Keratinocyte (primary cell): Measurements from ENCODE around the gene PLGRKT. TPM values are rescaled to one million over a fixed set of nuclear protein-coding genes. Genes with fewer than 3 reads are reported as not detected.

Source experiments
- DNase-seq: peaks from one replicate; pipeline ENCODE4 v3.0.0-alpha.2; 2011; ENCODE audit warnings: low read depth, missing footprints, low spot score
- FAIRE-seq: peaks from 2 replicates; lab custom pipeline; 2011; peaks lifted over from hg19 to GRCh38; lab: Jason Lieb, UNC
- H2AFZ ChIP-seq: 2 replicates; pipeline ENCODE4 v1.6.0; 2012; ENCODE audit warnings: low read length, control low read depth, inconsistent platforms; ENCODE audit not compliant: control insufficient read depth
- H3K27ac ChIP-seq: 2 replicates; pipeline ENCODE4 v1.5.1; 2011; ENCODE audit warnings: low read length; ENCODE audit not compliant: control insufficient read depth, insufficient read depth
- H3K27me3 ChIP-seq: 3 replicates; pipeline ENCODE4 v1.6.0; 2011; ENCODE audit warnings: low read length; ENCODE audit not compliant: control insufficient read depth, insufficient read depth; ENCODE audit errors: extremely low read depth
- H3K36me3 ChIP-seq, 2 experiments: 2 replicates in 1 of 2; 3 replicates in 1 of 2; pipeline ENCODE4 v1.5.1; 2011; ENCODE audit warnings: low read length in 2 of 2, mild to moderate bottlenecking in 1 of 2; ENCODE audit not compliant: control insufficient read depth in 2 of 2, insufficient read depth in 2 of 2; ENCODE audit errors: extremely low read depth in 1 of 2
- H3K4me1 ChIP-seq: 3 replicates; pipeline ENCODE4 v1.5.1; 2011; ENCODE audit warnings: low read length; ENCODE audit not compliant: control insufficient read depth, insufficient read depth; ENCODE audit errors: extremely low read depth
- H3K4me2 ChIP-seq: 3 replicates; pipeline ENCODE4 v1.6.0; 2011; ENCODE audit warnings: low read depth, low read length; ENCODE audit not compliant: control insufficient read depth, insufficient read depth; ENCODE audit errors: extremely low read depth
- H3K4me3 ChIP-seq, 3 experiments: fragments of 200-600 bp in 1 of 3; sonication (generic) in 1 of 3; 2 replicates in 2 of 3; 3 replicates in 1 of 3; pipeline ENCODE4 v1.5.1; 2011 to 2016; ENCODE audit warnings: low read length in 3 of 3, mild to moderate bottlenecking in 3 of 3, control low read depth in 2 of 3, inconsistent platforms in 1 of 3, low read depth in 1 of 3, mixed read lengths in 1 of 3, mixed run types in 1 of 3, moderate library complexity in 1 of 3; ENCODE audit not compliant: control insufficient read depth in 2 of 3, insufficient read depth in 2 of 3; ENCODE audit errors: extremely low read depth in 1 of 3
- H3K79me2 ChIP-seq: 2 replicates; pipeline ENCODE4 v1.6.0; 2012; ENCODE audit warnings: low read length; ENCODE audit not compliant: control insufficient read depth, insufficient read depth
- H3K9ac ChIP-seq: 3 replicates; pipeline ENCODE4 v1.6.0; 2011; ENCODE audit warnings: low read length; ENCODE audit not compliant: control insufficient read depth, insufficient read depth; ENCODE audit errors: extremely low read depth
- H3K9me1 ChIP-seq: 3 replicates; pipeline ENCODE4 v1.6.0; 2011; ENCODE audit warnings: low read length; ENCODE audit not compliant: control insufficient read depth, insufficient read depth; ENCODE audit errors: extremely low read depth
- H3K9me3 ChIP-seq: 2 replicates; pipeline ENCODE4 v1.5.1; 2012; ENCODE audit warnings: low read depth, low read length; ENCODE audit not compliant: control insufficient read depth
- H4K20me1 ChIP-seq: 3 replicates; pipeline ENCODE4 v1.6.0; 2011; ENCODE audit warnings: low read length; ENCODE audit not compliant: control insufficient read depth, insufficient read depth; ENCODE audit errors: extremely low read depth
- CTCF ChIP-seq, 3 experiments: IDR thresholded peaks in 1 of 3; conservative IDR thresholded peaks in 1 of 3; optimal IDR thresholded peaks in 1 of 3; 2 replicates in 2 of 3; 3 replicates in 1 of 3; pipeline versions ENCODE3 to v1.5.1; 2011; ENCODE audit warnings: low read length in 3 of 3, mild to moderate bottlenecking in 3 of 3, moderate library complexity in 2 of 3, control low read depth in 1 of 3, inconsistent platforms in 1 of 3; ENCODE audit not compliant: insufficient read depth in 2 of 3; ENCODE audit errors: extremely low read depth in 1 of 3
- EZH2 ChIP-seq: IDR thresholded peaks from one replicate; pipeline ENCODE4 v1.6.1; 2012; ENCODE audit warnings: inconsistent platforms, mild to moderate bottlenecking, low read length, moderate library complexity
- dilution Hi-C: fragments of 300-500 bp; cut with MboI; formaldehyde crosslinking; loops from one replicate; pipeline ENCODE4 v1.7.0; 2020; ENCODE audit warnings: low sequenced_read_pairs; ENCODE audit not compliant: extremely low pct_ligation_motif_present
- polyA plus RNA-seq, 5 experiments: library from polyadenylated mRNA; depleted of rRNA in 3 of 5; stranded (reverse) in 3 of 5; stranded (forward) in 1 of 5; unstranded in 1 of 5; fragments of >200 nt; gene quantifications; 1 replicate in 1 of 5; 2 replicates in 3 of 5; 3 replicates in 1 of 5; pipeline versions ENCODE4 v1.2.1 to v1.2.3, GENCODE V29; 2011 to 2012; ENCODE audit warnings: missing spikeins in 2 of 5, low read depth in 1 of 5, low replicate concordance in 1 of 5

Gene PLGRKT
- polyA plus RNA-seq, 1 donor (not counting 4 experiments of a cell fraction or from before 2014, with no cell fraction given), result 35.2 TPM

- H3K79me2 ChIP-seq, result no peaks in the 10 kb centered on the region
- TF ChIP-seq CTCF (optimal IDR thresholded peaks at IDR 0.05 in 1 of 3, IDR thresholded peaks at IDR 0.05 in 1 of 3, conservative IDR thresholded peaks at IDR 0.05 in 1 of 3; ENCODE audit: extremely low read depth in 1 of 3, insufficient read depth in 2 of 3, low read length in 3 of 3) (no peak), EZH2 (no peak)
- no peak overlapping the region for H3K27ac ChIP-seq
- no peak overlapping the region for H3K4me2 ChIP-seq
- H3K9me3 ChIP-seq, result no peaks in the 10 kb centered on the region
- no peak for DNase-seq
- H3K9me1 ChIP-seq, result no peaks in the 10 kb centered on the region
- FAIRE-seq, result no peak
- dilution Hi-C loops, result no loop called here
- H2AFZ ChIP-seq, result no peak overlapping the region
- no peaks in the 10 kb centered on the region for H3K27me3 ChIP-seq
- no peaks in the 10 kb centered on the region for H3K36me3 ChIP-seq
- no peak overlapping the region for H3K4me3 ChIP-seq
- no peaks in the 10 kb centered on the region for H3K4me1 ChIP-seq
- H4K20me1 ChIP-seq, result no peaks in the 10 kb centered on the region
- H3K9ac ChIP-seq, result no peak overlapping the region
Measured at GRCh38 chr9:5485378-5486085, 47.8 kb upstream of the PLGRKT start.

GRCh38 chr9:5483306-5483705 lies 45.6 kb upstream of the PLGRKT start:
- TF ChIP-seq CTCF (optimal IDR thresholded peaks at IDR 0.05 in 1 of 3, IDR thresholded peaks at IDR 0.05 in 1 of 3, conservative IDR thresholded peaks at IDR 0.05 in 1 of 3; ENCODE audit: extremely low read depth in 1 of 3, insufficient read depth in 2 of 3, low read length in 3 of 3), result no peak
- no peak for TF ChIP-seq EZH2
- DNase-seq (no peak), FAIRE-seq (no peak)
- H3K9me1 ChIP-seq, result no peaks in the 10 kb centered on the region
- no peak overlapping the region for H3K9ac ChIP-seq
- dilution Hi-C loops, result no loop called here
- no peaks in the 10 kb centered on the region for H3K4me1 ChIP-seq
- H4K20me1 ChIP-seq, result no peaks in the 10 kb centered on the region
- no peak overlapping the region for H3K27ac ChIP-seq
- H3K36me3 ChIP-seq, result no peaks in the 10 kb centered on the region
- no peak overlapping the region for H3K4me2 ChIP-seq
- no peak overlapping the region for H2AFZ ChIP-seq
- no peaks in the 10 kb centered on the region for H3K27me3 ChIP-seq
- no peak overlapping the region for H3K4me3 ChIP-seq
- no peaks in the 10 kb centered on the region for H3K9me3 ChIP-seq
- H3K79me2 ChIP-seq, result no peaks in the 10 kb centered on the region
